NB4 (cell line): Measurements from ENCODE around the gene PDGFB.

Source experiments
- CTCF ChIP-seq: IDR thresholded peaks from one replicate; pipeline ENCODE4 v1.5.1; 2012; ENCODE audit warnings: low read depth, low read length
- MAX ChIP-seq: IDR thresholded peaks from 2 replicates; pipeline ENCODE4 v1.6.1; 2011; ENCODE audit warnings: low read depth, low read length
- MYC ChIP-seq: IDR thresholded peaks from 2 replicates; pipeline ENCODE4 v1.6.1; 2011; ENCODE audit warnings: low read depth, low read length
- POLR2A ChIP-seq: IDR thresholded peaks from 2 replicates; pipeline ENCODE4 v1.6.1; 2011; ENCODE audit warnings: mild to moderate bottlenecking; ENCODE audit not compliant: insufficient read length; ENCODE audit errors: extremely low read depth

GRCh38 chr22:39214383-39215069 is 30.3 kb downstream of the PDGFB start:
- no peak for TF ChIP-seq CTCF
- TF ChIP-seq POLR2A = no peak
- TF ChIP-seq MAX = no peak
- TF ChIP-seq MYC = no peak
